Suprapubic skin (tissue), 4 donors: Measurements from ENCODE around the gene RAVER2. TPM values are rescaled to one million over a fixed set of nuclear protein-coding genes. Genes with fewer than 3 reads are reported as not detected.

Source experiments
- DNase-seq, 2 donors: peaks; one replicate each; pipeline ENCODE4 v3.0.0-alpha.2; 2019; ENCODE audit warnings: low spot score in 2 of 2
- H3K27ac ChIP-seq: fragments of 200-600 bp; sonication (generic); one replicate; pipeline ENCODE4 v1.5.1; 2019
- H3K27me3 ChIP-seq: fragments of 200-600 bp; sonication (generic); one replicate; pipeline ENCODE4 v1.5.1; 2019
- H3K36me3 ChIP-seq: fragments of 200-600 bp; sonication (generic); one replicate; pipeline ENCODE4 v1.5.1; 2019
- H3K4me1 ChIP-seq: fragments of 200-600 bp; sonication (generic); one replicate; pipeline ENCODE4 v1.5.1; 2019
- H3K4me3 ChIP-seq: fragments of 200-600 bp; sonication (generic); one replicate; pipeline ENCODE4 v1.5.1; 2019; ENCODE audit warnings: mild to moderate bottlenecking
- H3K9me3 ChIP-seq: fragments of 200-600 bp; sonication (generic); one replicate; pipeline ENCODE4 v1.5.1; 2019
- EP300 ChIP-seq: sonication (generic); formaldehyde crosslinking; IDR thresholded peaks from one replicate; pipeline ENCODE4 v1.6.1; 2017; ENCODE audit warnings: antibody characterized with exemption
- POLR2A ChIP-seq, 2 donors: fragments of 450-650 bp; IDR thresholded peaks; one replicate each; pipeline ENCODE4 v1.6.1; 2017; ENCODE audit warnings: antibody characterized with exemption in 2 of 2, mild to moderate bottlenecking in 2 of 2, moderate library complexity in 2 of 2
- POLR2AphosphoS5 ChIP-seq, 3 donors: sonication (generic); formaldehyde crosslinking; IDR thresholded peaks; one replicate each; pipeline ENCODE4 v1.6.1; 2017; ENCODE audit warnings: antibody characterized with exemption in 3 of 3
- WGBS: methylation state at CpG from one replicate; pipeline ENCODE4 v1.1.5; 2018; 5-methylcytosine and 5-hydroxymethylcytosine counted together
- total RNA-seq, 4 donors: library from RNA; depleted of rRNA; stranded (reverse); fragments of >200 nt; gene quantifications; one replicate each; pipeline ENCODE4 v1.1.0, GENCODE V29; 2016
- TF ChIP-seq, protein P1 (sequence below), 2 donors: fragments of 200-600 bp in 1 of 2; fragments of 450-650 bp in 1 of 2; sonication (generic) in 1 of 2; IDR thresholded peaks; one replicate each; pipeline ENCODE4 v1.5.1; 2016 to 2019; ENCODE audit warnings: antibody characterized with exemption in 2 of 2, mild to moderate bottlenecking in 1 of 2, moderate library complexity in 1 of 2

Gene RAVER2
- total RNA-seq, 4 donors from 2014 or later = 7.9 to 15.7 (median 13.6) TPM

GRCh38 chr1:64875606-64876005 lies 130.7 kb downstream of the RAVER2 start:
- Histone ChIP-seq H3K27ac (no peak overlapping the region), H3K9me3 (no peaks in the 10 kb centered on the region), H3K27me3 (no peaks in the 10 kb centered on the region), H3K4me1 (peaks cover 4% of the 10 kb centered on the region), H3K4me3 (no peak overlapping the region), H3K36me3 (peaks cover 73% of the 10 kb centered on the region)
- WGBS = 91% methylated on average over 6 of the region's 6 CpGs
- DNase-seq = no peak
- no peak for TF ChIP-seq POLR2A (IDR thresholded peaks at IDR 0.05)
- TF ChIP-seq, protein P1, sequence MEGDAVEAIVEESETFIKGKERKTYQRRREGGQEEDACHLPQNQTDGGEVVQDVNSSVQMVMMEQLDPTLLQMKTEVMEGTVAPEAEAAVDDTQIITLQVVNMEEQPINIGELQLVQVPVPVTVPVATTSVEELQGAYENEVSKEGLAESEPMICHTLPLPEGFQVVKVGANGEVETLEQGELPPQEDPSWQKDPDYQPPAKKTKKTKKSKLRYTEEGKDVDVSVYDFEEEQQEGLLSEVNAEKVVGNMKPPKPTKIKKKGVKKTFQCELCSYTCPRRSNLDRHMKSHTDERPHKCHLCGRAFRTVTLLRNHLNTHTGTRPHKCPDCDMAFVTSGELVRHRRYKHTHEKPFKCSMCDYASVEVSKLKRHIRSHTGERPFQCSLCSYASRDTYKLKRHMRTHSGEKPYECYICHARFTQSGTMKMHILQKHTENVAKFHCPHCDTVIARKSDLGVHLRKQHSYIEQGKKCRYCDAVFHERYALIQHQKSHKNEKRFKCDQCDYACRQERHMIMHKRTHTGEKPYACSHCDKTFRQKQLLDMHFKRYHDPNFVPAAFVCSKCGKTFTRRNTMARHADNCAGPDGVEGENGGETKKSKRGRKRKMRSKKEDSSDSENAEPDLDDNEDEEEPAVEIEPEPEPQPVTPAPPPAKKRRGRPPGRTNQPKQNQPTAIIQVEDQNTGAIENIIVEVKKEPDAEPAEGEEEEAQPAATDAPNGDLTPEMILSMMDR (IDR thresholded peaks at IDR 0.05) = no peak
- no peak for TF ChIP-seq POLR2AphosphoS5 (IDR thresholded peaks at IDR 0.05)
- TF ChIP-seq EP300 = no peak

DNA sequence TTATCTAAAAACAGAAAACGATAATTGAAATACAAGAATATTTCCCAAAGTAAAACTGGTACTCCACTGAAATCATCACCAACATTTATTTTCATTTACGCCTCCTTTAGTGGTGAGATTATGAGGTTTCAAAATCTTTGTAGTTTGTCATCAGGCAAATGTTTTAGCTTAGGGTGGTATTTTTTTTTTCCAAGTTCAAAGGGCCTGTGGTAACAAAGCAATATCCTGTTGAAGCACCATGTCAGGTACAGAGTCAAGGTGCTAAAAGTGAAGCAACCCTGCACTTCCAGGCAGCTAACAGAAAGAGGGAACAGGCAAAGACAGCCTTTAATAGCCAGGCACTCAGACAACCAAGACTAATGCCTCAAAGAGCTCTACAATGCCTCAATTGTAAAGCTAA lies 132.3 kb downstream of the RAVER2 start:
- Histone ChIP-seq H3K4me1 (peaks cover 4% of the 10 kb centered on the region), H3K4me3 (no peak overlapping the region), H3K27ac (no peak overlapping the region), H3K9me3 (no peaks in the 10 kb centered on the region), H3K27me3 (no peaks in the 10 kb centered on the region), H3K36me3 (peaks cover 69% of the 10 kb centered on the region)
- 90% methylated on average over 2 of the region's 2 CpGs for WGBS
- no peak for DNase-seq
- TF ChIP-seq EP300 (no peak), POLR2AphosphoS5 (IDR thresholded peaks at IDR 0.05) (no peak), POLR2A (IDR thresholded peaks at IDR 0.05) (no peak)
- TF ChIP-seq, protein P1 (IDR thresholded peaks at IDR 0.05) = no peak

- 83% methylated on average over 1 of the region's 1 CpG for WGBS
- peaks cover 68% of the 10 kb centered on the region for H3K36me3 ChIP-seq
These were observed 132.7 kb downstream of the RAVER2 start for GRCh38 chr1:64877598-64877997.

DNA sequence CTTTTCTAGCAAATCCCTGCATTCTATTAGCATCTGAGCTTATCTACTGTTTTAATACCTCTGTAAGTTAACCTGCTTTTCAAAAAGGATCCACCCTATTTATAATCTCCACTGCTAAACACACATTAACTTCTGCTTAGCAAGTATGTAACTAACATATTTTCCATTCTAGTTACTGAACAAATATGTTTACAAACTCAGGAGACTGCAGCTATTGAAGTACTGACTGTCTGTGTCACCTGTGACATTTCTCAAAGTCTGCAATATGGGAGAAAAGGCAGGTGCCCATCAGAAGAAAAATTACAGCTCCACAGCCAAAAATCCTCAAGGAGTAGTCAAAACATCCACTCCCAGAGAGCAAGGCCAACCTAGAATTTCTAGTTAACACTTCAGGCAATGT lies 133.2 kb downstream of the RAVER2 start:
- H3K4me1 ChIP-seq = peaks cover 4% of the 10 kb centered on the region
- no peak for DNase-seq
- H3K27me3 ChIP-seq = no peaks in the 10 kb centered on the region
- TF ChIP-seq POLR2AphosphoS5 (IDR thresholded peaks at IDR 0.05) = no peak
- no peak for TF ChIP-seq POLR2A (IDR thresholded peaks at IDR 0.05)
- TF ChIP-seq, protein P1 (IDR thresholded peaks at IDR 0.05) = no peak
- TF ChIP-seq EP300 = no peak
- H3K36me3 ChIP-seq = peaks cover 69% of the 10 kb centered on the region
- H3K9me3 ChIP-seq = no peaks in the 10 kb centered on the region
- H3K4me3 ChIP-seq = no peak overlapping the region
- H3K27ac ChIP-seq = no peak overlapping the region

More at GRCh38 chr1:64877598-64877997, 132.7 kb downstream of the RAVER2 start:
- Histone ChIP-seq H3K27me3 (no peaks in the 10 kb centered on the region), H3K4me3 (no peak overlapping the region), H3K9me3 (no peaks in the 10 kb centered on the region), H3K27ac (no peak overlapping the region), H3K4me1 (peaks cover 4% of the 10 kb centered on the region)
- no peak for DNase-seq
- TF ChIP-seq POLR2AphosphoS5 (IDR thresholded peaks at IDR 0.05) (no peak), POLR2A (IDR thresholded peaks at IDR 0.05) (no peak), EP300 (no peak)

- Histone ChIP-seq H3K27ac (no peak overlapping the region), H3K4me1 (peaks cover 4% of the 10 kb centered on the region), H3K36me3 (peaks cover 64% of the 10 kb centered on the region), H3K4me3 (no peak overlapping the region), H3K9me3 (no peaks in the 10 kb centered on the region), H3K27me3 (no peaks in the 10 kb centered on the region)
- TF ChIP-seq EP300 (no peak), POLR2A (IDR thresholded peaks at IDR 0.05) (no peak)
- TF ChIP-seq, protein P1 (IDR thresholded peaks at IDR 0.05) = no peak
- WGBS = 69% methylated on average over 12 of the region's 12 CpGs
- no peak for DNase-seq
These were observed 134.2 kb downstream of the RAVER2 start for GRCh38 chr1:64878931-64879611.
